Peyer's patch (tissue), 4 donors: ENCODE data around the gene TMEM132E. TPM values are rescaled to one million over a fixed set of nuclear protein-coding genes. Genes with fewer than 3 reads are reported as not detected.

Source experiments
- DNase-seq, 3 donors: peaks; one replicate each; pipeline ENCODE4 v3.0.0-alpha.2; 2017 to 2019
- H3K27ac ChIP-seq, 4 donors: fragments of 200-600 bp; sonication (generic); one replicate each; pipeline ENCODE4 v1.5.1; 2016 to 2019
- H3K27me3 ChIP-seq, 2 donors: fragments of 200-600 bp; sonication (generic); one replicate each; pipeline ENCODE4 v1.5.1; 2019
- H3K36me3 ChIP-seq, 3 donors: fragments of 200-600 bp; sonication (generic); one replicate each; pipeline ENCODE4 v1.5.1; 2016 to 2019
- H3K4me1 ChIP-seq, 4 donors: fragments of 200-600 bp; sonication (generic); one replicate each; pipeline ENCODE4 v1.5.1; 2016 to 2019
- H3K4me3 ChIP-seq, 4 donors: fragments of 200-600 bp; sonication (generic); 1 replicate in 3 of 4; 2 replicates in 1 of 4; pipeline ENCODE4 v1.5.1; 2016 to 2019; ENCODE audit warnings: mild to moderate bottlenecking in 1 of 4
- H3K9me3 ChIP-seq, 4 donors: fragments of 200-600 bp; sonication (generic); one replicate each; pipeline ENCODE4 v1.5.1; 2016 to 2019; ENCODE audit warnings: mild to moderate bottlenecking in 1 of 4
- CTCF ChIP-seq, 6 experiments: fragments of 450-650 bp in 4 of 6; fragments of 200-600 bp in 2 of 6; sonication (generic) in 1 of 6; IDR thresholded peaks; one replicate each; pipeline ENCODE4 v1.5.1; 2017 to 2019; ENCODE audit warnings: antibody characterized with exemption in 6 of 6, mild to moderate bottlenecking in 3 of 6, moderate library complexity in 1 of 6
- POLR2A ChIP-seq, 2 donors: fragments of 450-650 bp; IDR thresholded peaks; one replicate each; pipeline ENCODE4 v1.5.1; 2017; ENCODE audit warnings: antibody characterized with exemption in 2 of 2, mild to moderate bottlenecking in 2 of 2, moderate library complexity in 2 of 2
- total RNA-seq, 4 donors: library from RNA; depleted of rRNA; stranded (reverse); fragments of >200 nt; gene quantifications; one replicate each; pipeline ENCODE4 v1.1.0, GENCODE V29; 2016

TMEM132E gene
- total RNA-seq, 4 donors from 2014 or later = 0.13 to 1.7 TPM; not detected in 2

- H3K4me1 ChIP-seq = no peaks in the 10 kb centered on the region
- H3K27me3 ChIP-seq = no peaks in the 10 kb centered on the region
- no peaks in the 10 kb centered on the region for H3K36me3 ChIP-seq
- no peaks in the 10 kb centered on the region for H3K9me3 ChIP-seq
- no peak for DNase-seq
- no peak overlapping the region for H3K4me3 ChIP-seq
- no peak overlapping the region for H3K27ac ChIP-seq
- no peak for TF ChIP-seq CTCF (IDR thresholded peaks at IDR 0.05)
- TF ChIP-seq POLR2A (IDR thresholded peaks at IDR 0.05) = no peak
These were observed 94.9 kb downstream of the TMEM132E start for GRCh38 chr17:34673995-34674890.

GRCh38 chr17:34675143-34675542 lies 95.8 kb downstream of the TMEM132E start:
- Histone ChIP-seq H3K4me3 (no peak overlapping the region), H3K27ac (no peak overlapping the region), H3K9me3 (no peaks in the 10 kb centered on the region), H3K36me3 (no peaks in the 10 kb centered on the region), H3K4me1 (no peaks in the 10 kb centered on the region), H3K27me3 (no peaks in the 10 kb centered on the region)
- TF ChIP-seq CTCF (IDR thresholded peaks at IDR 0.05) (no peak), POLR2A (IDR thresholded peaks at IDR 0.05) (no peak)
- DNase-seq = no peak

GRCh38 chr17:34675605-34676004 lies 96.2 kb downstream of the TMEM132E start:
- no peak for DNase-seq
- H3K27me3 ChIP-seq = no peaks in the 10 kb centered on the region
- no peak overlapping the region for H3K4me3 ChIP-seq
- TF ChIP-seq POLR2A (IDR thresholded peaks at IDR 0.05) = no peak
- no peak for TF ChIP-seq CTCF (IDR thresholded peaks at IDR 0.05)
- no peak overlapping the region for H3K27ac ChIP-seq
- H3K4me1 ChIP-seq = no peaks in the 10 kb centered on the region
- H3K36me3 ChIP-seq = no peaks in the 10 kb centered on the region
- no peaks in the 10 kb centered on the region for H3K9me3 ChIP-seq

- H3K36me3 ChIP-seq = no peaks in the 10 kb centered on the region
- H3K27ac ChIP-seq = no peak overlapping the region
- no peaks in the 10 kb centered on the region for H3K9me3 ChIP-seq
- H3K27me3 ChIP-seq = no peaks in the 10 kb centered on the region
- TF ChIP-seq CTCF (IDR thresholded peaks at IDR 0.05) (no peak), POLR2A (IDR thresholded peaks at IDR 0.05) (no peak)
- no peaks in the 10 kb centered on the region for H3K4me1 ChIP-seq
- H3K4me3 ChIP-seq = no peak overlapping the region
- no peak for DNase-seq
These were observed 100.8 kb downstream of the TMEM132E start for GRCh38 chr17:34680151-34680550.

GRCh38 chr17:34682305-34682704 lies 102.9 kb downstream of the TMEM132E start:
- TF ChIP-seq POLR2A (IDR thresholded peaks at IDR 0.05) = no peak
- no peak for TF ChIP-seq CTCF (IDR thresholded peaks at IDR 0.05)

More at GRCh38 chr17:34682305-34682704, 102.9 kb downstream of the TMEM132E start:
- Histone ChIP-seq H3K9me3 (no peaks in the 10 kb centered on the region), H3K27me3 (no peaks in the 10 kb centered on the region), H3K27ac (no peak overlapping the region), H3K4me1 (no peaks in the 10 kb centered on the region), H3K4me3 (no peak overlapping the region), H3K36me3 (no peaks in the 10 kb centered on the region)
- DNase-seq = no peak
